SK-N-SH (cell line): ENCODE data around the gene MKS1. TPM values are rescaled to one million over a fixed set of nuclear protein-coding genes. Genes with fewer than 3 reads are reported as not detected.

Experiments
- polyA plus RNA-seq, 3 experiments: library from polyadenylated mRNA; depleted of rRNA; stranded (reverse); fragments of >200 nt; gene quantifications; 2 replicates each; pipeline ENCODE4 v1.2.3, GENCODE V29; 2012

MKS1 gene
- polyA plus RNA-seq, 1 of the 3 experiments (the other 2 are of a cell fraction), result 28.5 TPM

Other genes with a start within 250 kb of the MKS1 start
- gene VEZF1, start 231.0 kb downstream of the MKS1 start, polyA plus RNA-seq (2012; rRNA removed), result 35.1 and 43.0 TPM in 2 replicates
- gene SRSF1, start 212.0 kb downstream of the MKS1 start, polyA plus RNA-seq (2012; rRNA removed), result 248 and 291 TPM in 2 replicates
- gene DYNLL2, start 135.8 kb downstream of the MKS1 start, polyA plus RNA-seq (2012; rRNA removed), result 27.0 and 27.4 TPM in 2 replicates
- gene OR4D1, start 70.9 kb downstream of the MKS1 start, polyA plus RNA-seq (2012; rRNA removed), result not detected in 2 replicates
- gene OR4D2, start 52.3 kb downstream of the MKS1 start, polyA plus RNA-seq (2012; rRNA removed), result not detected in 2 replicates
- gene EPX, start 26.5 kb downstream of the MKS1 start, polyA plus RNA-seq (2012; rRNA removed), result 0.02 TPM in 1 of 2 replicates, not detected in the other
- gene LPO, start 19.3 kb upstream of the MKS1 start, polyA plus RNA-seq (2012; rRNA removed), result 0.02 TPM in 1 of 2 replicates, not detected in the other
- gene MPO, start 61.7 kb upstream of the MKS1 start, polyA plus RNA-seq (2012; rRNA removed), result not detected in 2 replicates
- gene TSPOAP1, start 109.5 kb upstream of the MKS1 start, polyA plus RNA-seq (2012; rRNA removed), result 0.79 and 1.9 TPM in 2 replicates
- 165 and 205 TPM in 2 replicates for gene SUPT4H1, start 132.9 kb upstream of the MKS1 start, polyA plus RNA-seq (2012; rRNA removed)
- not detected in 2 replicates for gene RNF43, start 198.3 kb upstream of the MKS1 start, polyA plus RNA-seq (2012; rRNA removed)